ENCODE measurements around the gene DYNLL1. TPM values are rescaled to one million over a fixed set of nuclear protein-coding genes. Genes with fewer than 3 reads are reported as not detected.

Gene DYNLL1
- total RNA-seq, 1 donor from 2014 or later, result 241 TPM

GRCh38 chr12:120473807-120474615 is 21.9 kb upstream of the DYNLL1 start:
- DNase-seq (ENCODE audit: low read depth in 2 of 2), result no peak

GRCh38 chr12:120474616-120474960 is 21.3 kb upstream of the DYNLL1 start:
- peak in 1 of 2 donors; percentile 72 for DNase-seq (ENCODE audit: low read depth in 2 of 2)

- DNase-seq (ENCODE audit: low read depth in 2 of 2), result no peak
These were observed 20.3 kb upstream of the DYNLL1 start for GRCh38 chr12:120475643-120476042.

GRCh38 chr12:120479458-120479857 is 16.5 kb upstream of the DYNLL1 start:
- DNase-seq (ENCODE audit: low read depth in 2 of 2), result no peak

- no peak for DNase-seq (ENCODE audit: low read depth in 2 of 2)
These were observed 15.7 kb upstream of the DYNLL1 start for GRCh38 chr12:120480211-120480610.

- DNase-seq (ENCODE audit: low read depth in 2 of 2), result no peak
These were observed 14.7 kb upstream of the DYNLL1 start for GRCh38 chr12:120481022-120481767.

- DNase-seq (ENCODE audit: low read depth in 2 of 2), result no peak
These were observed 12.3 kb upstream of the DYNLL1 start for GRCh38 chr12:120483621-120484020.

- no peak for DNase-seq (ENCODE audit: low read depth in 2 of 2)
These were observed 9.7 kb upstream of the DYNLL1 start for GRCh38 chr12:120485961-120486881.

- DNase-seq (ENCODE audit: low read depth in 2 of 2), result peak in 1 of 2 donors; percentile 15
These were observed 8.4 kb upstream of the DYNLL1 start for GRCh38 chr12:120487552-120487951.

- DNase-seq (ENCODE audit: low read depth in 2 of 2), result peak in 1 of 2 donors; percentile 54
These were observed 7.8 kb upstream of the DYNLL1 start for GRCh38 chr12:120488057-120488640.

GRCh38 chr12:120489018-120489417 is 6.9 kb upstream of the DYNLL1 start:
- DNase-seq (ENCODE audit: low read depth in 2 of 2), result no peak

GRCh38 chr12:120490325-120490724 is 5.6 kb upstream of the DYNLL1 start:
- DNase-seq (ENCODE audit: low read depth in 2 of 2), result no peak

GRCh38 chr12:120490833-120491512 is 4.9 kb upstream of the DYNLL1 start:
- no peak for DNase-seq (ENCODE audit: low read depth in 2 of 2)

- no peak for DNase-seq (ENCODE audit: low read depth in 2 of 2)
These were observed 655 bp upstream of the DYNLL1 start for GRCh38 chr12:120495186-120495730.

- DNase-seq (ENCODE audit: low read depth in 2 of 2), result peak in 1 of 2 donors; percentile 71
These were observed 764 bp downstream of the DYNLL1 start for GRCh38 chr12:120496413-120497340.

- no peak for DNase-seq (ENCODE audit: low read depth in 2 of 2)
These were observed 1.7 kb downstream of the DYNLL1 start for GRCh38 chr12:120497524-120498150.

- DNase-seq (ENCODE audit: low read depth in 2 of 2), result no peak
These were observed 3.1 kb downstream of the DYNLL1 start for GRCh38 chr12:120498870-120499515.

GRCh38 chr12:120500581-120500980 is 4.7 kb downstream of the DYNLL1 start:
- peak in 1 of 2 donors; percentile 54 for DNase-seq (ENCODE audit: low read depth in 2 of 2)

Measured in dermis microvascular lymphatic vessel endothelial cell (primary cell).